T-helper 2 cell treated with Interferon-gamma antibody and Interleukin-4, amounts not matched to agents 100 ng/mL and 5 ng/mL, for 36 hours (primary cell): ENCODE measurements around the gene PCDHGA2. TPM values are rescaled to one million over a fixed set of nuclear protein-coding genes. Genes with fewer than 3 reads are reported as not detected.
"Not testable (repeated sequence)": the region's sequence is repeated elsewhere in the genome, so short reads cannot be mapped to it uniquely, and the experiment has no call there.

Source experiments
- intact Hi-C: fragments of 100-400 bp; cut with micrococcal nuclease; formaldehyde crosslinking; loops from one replicate; pipeline ENCODE4 v1.15.1; 2023
- total RNA-seq: library from RNA; stranded (reverse); gene quantifications from 2 replicates; pipeline ENCODE4 v1.2.3, GENCODE V29; 2022

Gene PCDHGA2
- total RNA-seq, 1 donor from 2014 or later, result 0.23 TPM

DNA sequence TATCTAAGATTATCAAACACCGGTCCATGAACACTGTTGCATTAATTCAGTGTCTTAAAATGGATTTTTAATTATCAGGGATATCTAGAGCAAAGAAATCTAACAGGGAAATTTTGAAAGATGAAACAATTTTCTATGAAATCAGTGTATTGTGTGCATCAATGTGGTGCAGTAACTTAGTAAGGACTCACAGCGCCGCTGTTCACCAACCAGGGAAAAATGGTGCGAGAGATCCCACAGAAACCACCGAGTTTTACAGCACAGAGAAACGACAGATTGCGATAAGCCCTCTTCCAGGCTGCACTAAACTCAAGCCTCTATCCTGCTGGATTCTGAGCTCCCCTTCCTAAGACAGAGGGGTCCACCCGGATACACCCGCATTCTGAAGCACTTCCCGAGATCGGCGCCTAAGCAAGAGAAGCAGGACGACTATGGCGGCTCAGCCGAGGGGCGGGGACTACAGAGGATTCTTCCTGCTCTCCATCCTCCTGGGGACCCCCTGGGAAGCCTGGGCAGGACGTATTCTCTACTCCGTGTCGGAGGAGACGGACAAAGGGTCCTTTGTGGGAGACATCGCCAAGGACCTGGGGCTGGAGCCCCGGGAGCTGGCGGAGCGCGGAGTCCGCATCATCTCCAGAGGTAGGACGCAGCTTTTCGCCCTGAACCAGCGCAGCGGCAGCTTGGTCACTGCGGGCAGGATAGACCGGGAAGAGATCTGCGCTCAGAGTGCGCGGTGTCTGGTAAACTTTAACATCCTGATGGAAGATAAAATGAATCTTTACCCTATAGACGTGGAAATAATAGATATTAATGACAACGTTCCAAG, 44.1 kb downstream of the PCDHGA2 start, which contains the start of gene PCDHGA7:
Gene PCDHGA7, plus strand, starts transcription at position 274 of the 826 bp plus-strand sequence. Its CDS starts 158 bp downstream, at position 432.
- intact Hi-C loops, result no loop called here

DNA sequence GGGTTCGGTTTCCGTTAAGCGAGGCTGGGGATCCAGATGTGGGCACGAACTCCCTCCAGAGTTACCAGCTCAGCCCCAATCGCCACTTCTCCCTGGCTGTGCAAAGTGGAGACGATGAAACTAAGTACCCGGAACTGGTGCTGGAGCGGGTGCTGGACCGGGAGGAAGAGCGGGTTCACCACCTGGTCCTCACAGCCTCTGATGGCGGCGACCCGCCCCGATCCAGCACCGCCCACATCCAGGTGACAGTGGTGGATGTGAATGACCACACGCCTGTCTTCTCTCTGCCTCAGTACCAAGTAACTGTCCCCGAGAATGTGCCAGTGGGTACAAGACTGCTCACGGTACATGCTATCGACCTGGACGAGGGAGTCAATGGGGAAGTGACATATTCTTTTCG, 44.8 kb downstream of the PCDHGA2 start:
- intact Hi-C loops, result no loop called here

DNA sequence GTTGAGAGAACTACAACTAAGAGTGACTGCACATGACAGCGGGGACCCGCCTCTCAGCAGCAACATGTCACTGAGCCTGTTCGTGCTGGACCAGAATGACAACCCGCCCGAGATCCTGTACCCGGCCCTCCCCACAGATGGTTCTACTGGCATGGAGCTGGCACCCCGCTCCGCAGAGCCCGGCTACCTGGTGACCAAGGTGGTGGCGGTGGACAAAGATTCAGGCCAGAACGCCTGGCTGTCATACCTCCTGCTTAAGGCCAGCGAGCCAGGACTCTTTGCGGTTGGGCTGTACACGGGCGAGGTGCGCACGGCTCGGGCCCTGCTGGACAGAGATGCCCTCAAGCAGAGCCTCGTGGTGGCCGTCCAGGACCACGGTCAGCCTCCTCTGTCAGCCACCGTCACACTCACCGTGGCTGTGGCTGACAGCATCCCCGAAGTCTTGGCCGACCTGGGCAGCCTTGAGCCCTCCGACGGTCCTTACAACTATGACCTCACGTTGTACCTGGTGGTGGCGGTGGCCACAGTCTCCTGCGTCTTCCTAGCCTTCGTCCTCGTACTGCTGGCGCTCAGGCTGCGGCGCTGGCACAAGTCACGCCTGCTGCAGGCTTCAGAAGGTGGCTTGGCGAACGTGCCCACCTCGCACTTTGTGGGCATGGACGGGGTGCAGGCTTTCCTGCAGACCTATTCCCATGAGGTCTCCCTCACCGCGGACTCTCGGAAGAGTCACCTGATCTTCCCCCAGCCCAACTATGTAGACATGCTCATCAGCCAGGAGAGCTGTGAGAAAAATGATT, 46.1 kb downstream of the PCDHGA2 start:
- intact Hi-C loops, result no loop called here

DNA sequence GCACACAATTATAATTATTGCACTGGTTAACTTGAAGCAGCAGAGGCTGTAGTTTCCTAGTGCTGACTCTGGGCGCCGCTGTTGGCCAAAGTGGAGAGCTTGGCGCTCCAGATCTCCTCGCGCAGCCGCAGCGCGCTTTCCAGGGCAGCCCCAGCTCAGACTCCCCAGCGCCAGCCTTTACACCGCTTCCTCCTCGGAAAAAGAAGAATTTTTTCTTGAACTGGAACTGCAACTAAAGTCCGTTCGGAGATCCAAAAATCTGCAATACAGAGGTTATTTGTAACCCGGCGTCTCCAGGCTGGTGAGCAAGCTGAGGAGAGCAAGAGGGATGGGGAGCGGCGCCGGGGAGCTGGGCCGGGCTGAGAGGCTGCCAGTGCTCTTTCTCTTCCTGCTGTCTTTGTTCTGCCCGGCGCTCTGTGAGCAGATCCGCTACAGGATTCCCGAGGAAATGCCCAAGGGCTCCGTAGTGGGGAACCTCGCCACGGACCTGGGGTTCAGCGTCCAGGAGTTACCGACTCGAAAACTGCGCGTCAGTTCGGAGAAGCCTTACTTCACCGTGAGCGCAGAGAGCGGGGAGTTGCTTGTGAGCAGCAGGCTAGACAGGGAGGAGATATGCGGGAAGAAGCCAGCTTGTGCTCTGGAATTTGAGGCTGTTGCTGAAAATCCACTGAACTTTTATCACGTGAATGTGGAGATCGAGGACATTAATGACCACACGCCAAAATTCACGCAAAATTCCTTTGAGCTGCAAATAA, 49.2 kb downstream of the PCDHGA2 start, which contains the start of gene PCDHGB4:
Gene PCDHGB4, plus strand, starts transcription at position 142 of the 755 bp plus-strand sequence. Its CDS starts 187 bp downstream, at position 329.
- intact Hi-C loops, result not testable (repeated sequence)

DNA sequence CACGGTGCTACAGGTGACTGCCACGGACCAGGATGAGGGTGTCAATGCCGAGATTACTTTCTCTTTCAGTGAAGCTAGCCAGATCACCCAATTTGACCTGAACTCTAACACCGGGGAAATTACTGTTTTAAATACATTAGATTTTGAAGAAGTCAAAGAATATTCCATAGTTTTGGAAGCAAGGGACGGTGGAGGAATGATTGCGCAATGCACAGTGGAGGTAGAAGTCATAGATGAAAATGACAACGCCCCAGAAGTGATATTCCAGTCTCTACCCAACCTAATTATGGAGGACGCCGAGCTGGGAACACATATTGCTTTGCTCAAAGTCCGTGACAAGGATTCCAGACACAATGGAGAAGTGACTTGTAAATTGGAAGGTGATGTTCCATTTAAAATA, 50.1 kb downstream of the PCDHGA2 start:
- intact Hi-C loops, result no loop called here

DNA sequence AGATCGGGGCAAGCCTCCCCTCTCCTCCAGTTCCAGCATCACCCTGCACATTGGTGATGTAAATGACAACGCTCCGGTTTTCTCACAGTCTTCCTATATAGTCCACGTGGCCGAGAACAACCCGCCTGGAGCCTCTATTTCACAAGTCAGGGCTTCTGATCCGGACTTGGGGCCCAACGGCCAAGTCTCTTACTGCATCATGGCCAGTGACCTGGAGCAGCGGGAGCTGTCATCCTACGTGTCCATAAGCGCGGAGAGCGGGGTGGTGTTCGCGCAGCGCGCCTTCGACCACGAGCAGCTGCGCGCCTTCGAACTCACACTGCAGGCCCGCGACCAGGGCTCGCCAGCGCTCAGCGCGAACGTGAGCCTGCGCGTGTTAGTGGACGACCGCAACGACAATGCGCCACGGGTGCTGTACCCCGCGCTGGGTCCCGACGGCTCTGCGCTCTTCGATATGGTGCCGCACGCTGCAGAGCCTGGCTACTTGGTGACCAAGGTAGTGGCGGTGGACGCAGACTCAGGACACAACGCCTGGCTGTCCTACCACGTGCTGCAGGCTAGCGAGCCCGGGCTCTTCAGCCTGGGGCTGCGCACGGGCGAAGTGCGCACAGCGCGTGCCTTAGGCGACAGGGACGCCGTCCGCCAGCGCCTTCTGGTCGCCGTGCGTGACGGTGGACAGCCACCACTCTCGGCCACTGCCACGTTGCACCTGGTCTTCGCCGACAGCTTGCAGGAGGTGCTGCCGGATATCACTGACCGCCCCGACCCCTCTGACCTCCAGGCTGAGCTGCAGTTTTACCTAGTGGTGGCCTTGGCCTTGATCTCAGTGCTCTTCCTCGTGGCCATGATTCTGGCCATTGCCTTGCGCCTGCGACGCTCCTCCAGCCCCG, 50.8 kb downstream of the PCDHGA2 start:
- intact Hi-C loops, result no loop called here

DNA sequence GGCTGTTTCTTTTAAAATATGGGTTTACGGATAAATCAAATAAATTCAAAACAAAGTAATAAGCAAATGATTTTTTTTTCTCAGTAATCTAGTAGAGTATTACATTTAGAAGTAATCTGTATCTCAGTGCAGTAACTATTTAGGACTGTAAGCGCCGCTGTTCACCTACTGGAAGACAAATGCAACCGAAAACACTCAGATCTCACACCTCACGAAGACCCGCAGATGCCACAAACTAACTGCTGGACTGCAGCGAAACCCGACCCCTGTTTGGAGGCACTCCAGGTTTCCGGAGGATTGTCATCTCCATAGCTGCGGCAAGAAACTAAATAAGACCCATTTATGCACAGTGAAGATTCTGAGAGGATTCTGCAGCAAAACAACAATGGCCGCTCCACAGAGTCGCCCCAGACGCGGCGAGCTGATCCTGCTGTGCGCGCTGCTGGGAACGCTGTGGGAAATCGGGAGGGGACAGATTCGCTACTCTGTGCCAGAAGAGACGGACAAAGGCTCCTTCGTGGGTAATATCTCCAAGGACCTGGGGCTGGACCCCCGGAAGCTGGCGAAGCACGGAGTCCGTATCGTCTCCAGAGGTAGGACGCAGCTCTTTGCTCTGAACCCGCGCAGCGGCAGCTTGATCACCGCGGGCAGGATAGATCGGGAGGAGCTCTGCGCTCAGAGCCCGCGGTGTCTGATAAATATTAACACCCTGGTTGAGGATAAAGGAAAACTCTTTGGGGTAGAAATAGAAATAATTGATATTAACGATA, 54.1 kb downstream of the PCDHGA2 start, which contains the start of gene PCDHGA8:
Gene PCDHGA8, plus strand, starts transcription at position 205 of the 770 bp plus-strand sequence. Its CDS starts 181 bp downstream, at position 386.
- intact Hi-C loops, result no loop called here

Other genes with a start within 250 kb of the PCDHGA2 start
- 0.09 and 0.14 TPM in 2 replicates for gene PCDHB2, start 244.1 kb upstream of the PCDHGA2 start, total RNA-seq
- not detected in 2 replicates for gene PCDHB3, start 238.3 kb upstream of the PCDHGA2 start, total RNA-seq
- not detected in 2 replicates for gene PCDHB4, start 216.9 kb upstream of the PCDHGA2 start, total RNA-seq
- not detected in 2 replicates for gene PCDHB5, start 203.6 kb upstream of the PCDHGA2 start, total RNA-seq
- gene PCDHB6, start 188.7 kb upstream of the PCDHGA2 start, total RNA-seq, result not detected in 2 replicates
- not detected in 2 replicates for gene PCDHB7, start 166.1 kb upstream of the PCDHGA2 start, total RNA-seq
- gene PCDHB8, start 161.0 kb upstream of the PCDHGA2 start, total RNA-seq, result not detected in 2 replicates
- gene PCDHB16, start 156.4 kb upstream of the PCDHGA2 start, total RNA-seq, result not detected in 2 replicates
- gene PCDHB9, start 151.6 kb upstream of the PCDHGA2 start, total RNA-seq, result not detected in 2 replicates
- not detected in 2 replicates for gene PCDHB10, start 146.4 kb upstream of the PCDHGA2 start, total RNA-seq
- not detected in 2 replicates for gene PCDHB11, start 139.1 kb upstream of the PCDHGA2 start, total RNA-seq
- not detected in 2 replicates for gene PCDHB12, start 130.0 kb upstream of the PCDHGA2 start, total RNA-seq
- not detected in 2 replicates for gene PCDHB13, start 124.8 kb upstream of the PCDHGA2 start, total RNA-seq
- gene PCDHB14, start 115.4 kb upstream of the PCDHGA2 start, total RNA-seq, result not detected in 2 replicates
- gene PCDHB15, start 93.4 kb upstream of the PCDHGA2 start, total RNA-seq, result not detected in 2 replicates
- gene SLC25A2, start 34.7 kb upstream of the PCDHGA2 start, total RNA-seq, result 0.25 and 0.59 TPM in 2 replicates
- gene TAF7, start 18.0 kb upstream of the PCDHGA2 start, total RNA-seq, result 60.8 and 64.9 TPM in 2 replicates
- 0.09 TPM in 2 replicates for gene PCDHGA1, start 8.2 kb upstream of the PCDHGA2 start, total RNA-seq
- 0.23 and 0.34 TPM in 2 replicates for gene PCDHGA3, start 5.1 kb downstream of the PCDHGA2 start, total RNA-seq
- gene PCDHGB1, start 11.3 kb downstream of the PCDHGA2 start, total RNA-seq, result 0.18 and 0.20 TPM in 2 replicates
- gene PCDHGA4, start 16.3 kb downstream of the PCDHGA2 start, total RNA-seq, result 0.43 and 0.45 TPM in 2 replicates
- 0.93 and 1.0 TPM in 2 replicates for gene PCDHGB2, start 21.2 kb downstream of the PCDHGA2 start, total RNA-seq
- gene PCDHGA5, start 25.4 kb downstream of the PCDHGA2 start, total RNA-seq, result 0.41 and 0.55 TPM in 2 replicates
- 0.59 and 0.93 TPM in 2 replicates for gene PCDHGB3, start 31.5 kb downstream of the PCDHGA2 start, total RNA-seq
- gene PCDHGA6, start 35.1 kb downstream of the PCDHGA2 start, total RNA-seq, result 0.57 and 0.70 TPM in 2 replicates
- gene PCDHGA7, start 44.0 kb downstream of the PCDHGA2 start, total RNA-seq, result 0.30 TPM in 2 replicates
- 0.18 and 0.23 TPM in 2 replicates for gene PCDHGB4, start 48.9 kb downstream of the PCDHGA2 start, total RNA-seq
- gene PCDHGA8, start 53.9 kb downstream of the PCDHGA2 start, total RNA-seq, result 0.18 TPM in 2 replicates
- gene PCDHGB5, start 59.2 kb downstream of the PCDHGA2 start, total RNA-seq, result 0.55 and 0.61 TPM in 2 replicates
- gene PCDHGA9, start 64.0 kb downstream of the PCDHGA2 start, total RNA-seq, result 0.25 and 0.34 TPM in 2 replicates
- 0.25 and 0.41 TPM in 2 replicates for gene PCDHGB6, start 69.3 kb downstream of the PCDHGA2 start, total RNA-seq
- 0.34 and 0.41 TPM in 2 replicates for gene PCDHGA10, start 74.2 kb downstream of the PCDHGA2 start, total RNA-seq
- gene PCDHGB7, start 78.9 kb downstream of the PCDHGA2 start, total RNA-seq, result 0.20 and 0.39 TPM in 2 replicates
- gene PCDHGA11, start 82.3 kb downstream of the PCDHGA2 start, total RNA-seq, result 0.11 and 0.25 TPM in 2 replicates
- gene PCDHGA12, start 91.7 kb downstream of the PCDHGA2 start, total RNA-seq, result 0.16 and 0.18 TPM in 2 replicates
- gene PCDHGC3, start 137.2 kb downstream of the PCDHGA2 start, total RNA-seq, result 0.07 and 0.18 TPM in 2 replicates
- gene PCDHGC4, start 146.3 kb downstream of the PCDHGA2 start, total RNA-seq, result 0.05 TPM in 1 of 2 replicates, not detected in the other
- not detected in 2 replicates for gene PCDHGC5, start 150.3 kb downstream of the PCDHGA2 start, total RNA-seq